T47D (cell line): Measurements from ENCODE around the gene SNX33.
"Not testable (repeated sequence)": the region's sequence is repeated elsewhere in the genome, so short reads cannot be mapped to it uniquely, and the experiment has no call there.

Source experiments
- DNase-seq, 2 experiments: peaks; one replicate each; pipeline versions ENCODE4 v3.0.0 to v3.0.0-alpha.2; 2011 to 2012; ENCODE audit warnings: low read depth in 1 of 2, low spot score in 1 of 2
- JUND ChIP-seq: IDR thresholded peaks from 2 replicates; pipeline ENCODE4 v1.6.1; 2012; ENCODE audit warnings: low read depth
- in situ Hi-C: cut with HindIII; loops from 2 replicates; pipeline ENCODE4 v1.10.0; 2016; ENCODE audit warnings: low sequenced_read_pairs, low pct_unique_long_range_greater_than_20kb

The SNX33 gene

DNA sequence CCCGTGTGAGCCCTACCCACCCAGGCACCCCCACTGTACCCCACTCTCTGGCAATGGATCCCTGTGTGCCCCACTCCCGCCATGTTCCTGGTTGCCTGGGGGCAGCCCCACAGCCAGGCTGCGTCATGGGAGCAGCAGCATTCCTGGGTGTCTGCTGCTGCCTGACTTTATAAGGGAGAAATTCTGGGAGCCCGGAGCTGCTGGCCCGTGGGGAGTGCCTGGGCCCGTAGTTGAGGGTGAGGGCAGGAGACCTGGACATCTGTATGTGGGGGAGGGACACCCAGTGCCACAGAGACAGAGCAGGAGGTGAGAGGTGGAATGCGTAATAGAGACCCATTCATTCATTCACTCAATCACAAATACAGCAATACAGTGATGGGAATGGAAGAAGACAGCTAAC lies 49.8 kb downstream of the SNX33 start:
- TF ChIP-seq JUND = no peak
- no peak for DNase-seq

GRCh38 chr15:75697974-75698747 lies 50.4 kb downstream of the SNX33 start:
- in situ Hi-C loops, DNase-seq: not testable (repeated sequence)

More for the DNA sequence above, 49.8 kb downstream of the SNX33 start:
- in situ Hi-C loops = no loop called here

DNA sequence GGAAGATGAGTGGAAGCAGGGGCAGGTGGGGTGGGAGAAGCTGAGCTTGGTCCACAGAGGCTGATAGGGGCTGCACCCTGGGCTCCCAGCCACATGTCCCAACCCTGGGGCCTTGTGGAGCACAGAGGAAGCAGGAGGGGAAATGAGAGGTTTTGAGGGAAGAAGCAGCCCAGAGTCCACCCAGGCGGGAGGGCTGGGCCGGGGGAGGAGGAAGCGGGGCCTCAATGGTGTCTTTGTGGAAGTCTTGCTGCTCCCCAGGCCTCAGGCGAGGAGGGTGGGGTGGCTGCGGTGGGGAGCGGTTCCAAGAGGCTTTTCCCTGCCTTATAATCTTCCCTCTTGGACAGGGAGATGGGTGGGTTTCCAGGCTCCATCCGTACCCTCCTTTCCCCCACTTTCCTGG lies 51.8 kb downstream of the SNX33 start:
- in situ Hi-C loops, DNase-seq: not testable (repeated sequence)

- in situ Hi-C loops, DNase-seq: not testable (repeated sequence)
These were observed 52.5 kb downstream of the SNX33 start for GRCh38 chr15:75699961-75700874.

- DNase-seq, in situ Hi-C loops: not testable (repeated sequence)
These were observed 53.6 kb downstream of the SNX33 start for GRCh38 chr15:75701071-75702003.

DNA sequence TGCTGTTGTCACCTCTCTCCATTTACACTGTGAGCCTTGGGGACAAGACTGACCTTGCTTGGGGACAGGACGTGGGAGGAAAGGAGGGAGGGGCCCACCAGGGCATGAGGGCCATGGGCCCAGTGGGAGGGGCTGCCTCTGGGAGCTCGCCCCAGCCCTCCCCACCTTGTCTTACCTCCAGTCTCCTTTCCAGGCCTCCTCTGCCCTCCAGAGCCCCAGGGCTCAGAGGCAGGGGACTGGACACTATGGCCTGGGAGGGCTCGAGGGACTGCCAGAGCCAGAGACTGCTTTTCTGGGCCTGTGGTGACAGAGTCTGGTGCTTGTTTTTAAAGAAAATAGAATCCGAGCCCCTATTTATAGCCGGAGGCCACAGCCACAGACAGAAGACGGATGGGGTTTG lies 54.7 kb downstream of the SNX33 start:
- no peak for DNase-seq
- no peak for TF ChIP-seq JUND
- in situ Hi-C loops = no loop called here

GRCh38 chr15:75703440-75704262 lies 55.9 kb downstream of the SNX33 start:
- DNase-seq, in situ Hi-C loops: not testable (repeated sequence)

- in situ Hi-C loops = no loop called here
- TF ChIP-seq JUND = no peak
- no peak for DNase-seq
These were observed 56.5 kb downstream of the SNX33 start for GRCh38 chr15:75704263-75704615.

DNA sequence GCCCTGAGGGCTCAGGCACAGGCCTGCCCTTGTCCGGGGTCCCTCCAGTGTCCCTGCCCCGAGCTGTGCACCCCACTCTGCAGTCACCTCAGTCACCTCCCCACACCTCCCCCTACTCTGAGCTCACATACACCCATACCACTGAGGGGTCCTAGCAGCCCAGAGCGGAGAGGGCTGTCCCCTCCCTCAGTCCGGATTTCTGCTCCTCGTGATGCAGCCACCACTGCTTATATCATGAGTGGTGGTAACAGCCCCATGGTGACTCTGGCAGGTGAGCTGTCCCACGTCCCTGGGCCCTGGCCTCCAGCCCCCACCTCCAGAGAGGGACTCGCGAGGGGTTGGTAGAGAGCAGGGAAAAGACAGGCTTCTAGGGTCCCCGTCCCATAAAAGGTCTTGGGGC lies 56.9 kb downstream of the SNX33 start:
- no peak for TF ChIP-seq JUND
- DNase-seq = no peak
- in situ Hi-C loops = no loop called here

DNA sequence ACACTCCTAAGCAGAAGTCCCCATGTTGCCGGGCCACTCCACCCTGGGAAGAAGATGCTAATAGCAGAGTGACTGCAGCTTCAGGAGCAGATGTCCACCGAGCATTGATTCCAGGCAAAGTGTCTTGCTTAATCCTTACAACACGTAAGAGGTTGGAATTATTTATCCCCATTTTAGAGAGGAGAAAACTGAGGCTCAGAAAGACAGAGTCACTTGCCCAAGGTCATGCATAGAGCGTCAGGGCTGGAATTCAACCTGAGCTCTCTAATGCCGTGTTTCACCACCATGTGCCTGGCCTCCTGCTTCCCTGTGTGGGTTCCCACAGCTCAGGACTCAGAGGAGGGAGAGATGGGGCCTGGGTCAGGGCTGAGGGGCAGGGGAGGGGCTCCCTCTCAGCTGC lies 57.7 kb downstream of the SNX33 start:
- DNase-seq, in situ Hi-C loops: not testable (repeated sequence)

- DNase-seq = no peak
- in situ Hi-C loops = no loop called here
These were observed 58.4 kb downstream of the SNX33 start for GRCh38 chr15:75705854-75706681.

More at GRCh38 chr15:75705854-75706681, 58.4 kb downstream of the SNX33 start:
- no peak for TF ChIP-seq JUND
